ENCODE measurements around the gene FNBP1.

DNA sequence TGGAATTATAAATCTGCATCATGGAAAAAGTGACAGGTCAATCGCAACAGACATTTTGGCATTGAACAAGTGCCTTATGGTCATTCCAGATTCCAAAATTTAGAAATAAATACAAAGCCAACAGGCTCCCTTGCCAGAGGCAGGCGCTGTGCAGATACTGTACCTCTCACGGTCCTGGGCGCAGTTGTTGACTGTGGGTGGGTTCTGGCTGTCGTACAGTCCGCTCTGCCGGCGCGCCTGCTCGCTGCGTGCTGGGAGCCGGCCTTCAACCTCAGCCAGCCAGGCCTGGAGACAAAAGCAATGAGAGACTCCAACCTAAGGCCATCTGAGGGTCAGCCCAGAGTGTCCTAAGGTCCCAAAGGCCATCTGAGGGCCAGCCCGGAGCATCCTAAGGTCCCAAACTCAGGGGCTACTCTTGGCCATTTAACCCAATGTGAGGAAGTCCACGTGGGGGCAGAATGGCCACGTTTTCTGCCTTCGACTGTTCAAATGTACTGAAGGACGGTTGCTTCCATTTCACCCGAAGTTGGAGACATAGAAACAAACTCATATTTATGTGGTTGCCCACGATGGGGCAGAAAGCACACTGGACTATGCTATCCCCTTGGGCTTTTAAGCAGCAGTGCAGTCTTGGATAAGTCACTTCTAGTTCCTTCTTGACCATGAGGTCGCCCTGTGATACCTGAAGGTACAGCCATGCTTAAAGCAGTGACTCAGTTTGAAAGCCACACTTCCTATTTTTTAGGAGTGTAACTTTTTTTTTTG is 142.5 kb downstream of the FNBP1 start:
- no peak for TF ChIP-seq CTCF (conservative IDR thresholded peaks at IDR 0.05; ENCODE audit: low read length)
- no peak for TF ChIP-seq EZH2phosphoT487 (IDR thresholded peaks at IDR 0.05; ENCODE audit: borderline replicate concordance)

Data from Loucy (cell line).